ENCODE results near the gene ACOT7.
A peak's percentile ranks its signal among the peaks of the same experiment; 100 is the strongest.

The ACOT7 gene

GRCh38 chr1:6359216-6360116 is 34.1 kb downstream of the ACOT7 start:
- DNase-seq, result peak; percentile 44

DNA sequence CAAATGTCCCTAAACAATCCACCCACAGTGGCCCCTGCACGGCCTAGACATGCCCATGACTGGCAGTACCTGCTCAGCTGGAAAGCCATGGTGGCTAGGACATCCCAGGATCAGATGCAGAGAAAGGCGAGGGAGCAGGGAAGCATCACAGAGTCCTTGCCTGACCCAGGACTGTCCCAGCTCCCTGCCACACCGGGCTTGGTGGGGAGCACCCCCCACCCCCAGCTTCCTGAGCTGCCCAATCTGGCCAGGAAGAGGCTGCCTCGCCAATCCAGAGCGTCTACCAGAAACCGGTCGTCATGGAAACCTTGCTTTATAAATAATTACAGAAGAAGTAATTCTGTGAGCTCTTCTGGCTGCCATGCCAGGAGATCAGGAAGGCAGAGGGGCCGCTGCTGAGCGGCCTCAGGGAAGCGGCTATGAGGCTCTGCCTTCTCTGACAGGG is 34.8 kb downstream of the ACOT7 start:
- no peak for DNase-seq

- no peak for DNase-seq
Measured at GRCh38 chr1:6358144-6358624, 35.4 kb downstream of the ACOT7 start.

DNA sequence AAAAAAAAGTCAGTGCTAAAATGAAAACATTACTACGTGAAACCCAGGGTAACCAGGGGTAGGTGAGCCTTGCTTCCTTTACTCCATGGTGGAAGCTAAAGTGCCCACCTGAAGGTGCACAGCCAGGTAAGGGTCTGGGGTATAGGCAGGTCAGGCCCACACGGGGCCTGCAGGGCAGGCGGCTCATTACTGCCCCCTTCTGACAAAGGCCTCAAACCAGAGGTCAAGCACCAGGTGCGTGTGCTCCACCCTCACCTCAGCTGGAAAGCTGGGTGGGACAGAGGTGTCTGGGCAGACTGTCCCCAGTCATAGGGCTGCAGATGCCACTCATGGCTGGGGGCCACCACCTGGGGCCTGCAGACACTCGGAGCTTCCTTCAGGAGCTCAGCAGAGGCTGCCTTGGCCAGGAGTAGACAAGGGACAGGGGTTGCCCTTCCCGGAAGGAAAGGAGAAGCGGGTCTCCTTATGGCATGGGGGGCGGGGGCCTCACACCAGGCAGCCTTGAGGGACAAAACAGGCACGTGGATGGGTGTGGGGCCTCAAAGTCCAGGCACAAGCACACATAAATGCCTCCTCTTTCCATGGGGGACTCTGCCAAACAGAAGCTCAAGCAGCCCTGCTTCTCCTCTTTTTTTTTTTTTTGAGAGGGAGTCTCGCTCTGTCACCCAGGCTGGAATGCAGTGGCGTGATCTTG is 36.2 kb downstream of the ACOT7 start:
- no peak for DNase-seq

DNA sequence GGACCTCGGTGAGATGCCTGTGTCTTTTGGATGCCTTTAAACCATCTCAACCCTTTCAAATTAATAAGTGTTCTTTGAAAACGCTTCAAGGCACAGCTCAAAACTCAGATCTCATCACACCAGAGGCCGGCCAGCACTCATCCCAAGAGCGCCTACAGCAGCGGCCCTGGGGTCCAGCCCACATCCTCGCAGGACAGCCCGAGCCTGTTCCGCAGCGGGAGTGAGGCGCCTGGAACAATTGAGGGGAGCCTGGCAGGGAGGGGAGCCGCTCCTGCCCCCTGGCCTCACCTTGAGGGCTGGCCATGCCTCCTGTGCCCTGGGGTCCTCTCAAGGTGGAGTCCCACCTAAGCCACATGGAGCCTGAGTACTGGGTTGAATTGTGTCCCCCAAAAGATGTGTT is 37.9 kb downstream of the ACOT7 start:
- no peak for DNase-seq

DNA sequence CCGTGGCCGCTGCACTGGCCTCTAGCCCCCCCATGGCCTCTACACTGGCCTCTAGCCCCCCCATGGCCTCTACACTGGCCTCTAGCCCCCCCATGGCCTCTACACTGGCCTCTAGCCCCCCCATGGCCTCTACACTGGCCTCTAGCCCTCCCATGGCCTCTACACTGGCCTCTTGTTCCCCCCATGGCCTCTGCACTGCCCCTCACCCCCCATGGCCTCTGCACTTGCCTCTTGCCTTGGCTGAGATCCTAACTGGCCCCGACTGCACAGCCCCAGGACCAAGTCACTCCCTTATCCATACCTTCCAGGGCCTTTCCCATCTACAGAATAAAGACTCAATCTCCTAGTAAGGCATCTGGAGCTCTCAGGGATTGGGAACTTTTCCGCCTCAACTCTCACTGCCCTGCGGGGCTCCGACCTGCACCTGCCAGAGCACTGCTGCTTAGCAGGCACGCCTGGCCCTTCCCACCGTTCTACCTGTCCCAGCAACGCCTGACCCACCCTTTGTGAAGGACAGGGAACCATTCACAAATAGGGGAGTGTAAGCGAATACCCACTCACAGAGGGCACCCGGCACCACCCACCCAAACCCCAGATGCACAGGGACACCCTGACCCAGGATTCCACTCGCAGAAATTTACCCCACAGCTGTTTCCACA is 38.8 kb downstream of the ACOT7 start:
- no peak for DNase-seq

- DNase-seq, result no peak
Measured at GRCh38 chr1:6353955-6354658, 39.5 kb downstream of the ACOT7 start.

DNA sequence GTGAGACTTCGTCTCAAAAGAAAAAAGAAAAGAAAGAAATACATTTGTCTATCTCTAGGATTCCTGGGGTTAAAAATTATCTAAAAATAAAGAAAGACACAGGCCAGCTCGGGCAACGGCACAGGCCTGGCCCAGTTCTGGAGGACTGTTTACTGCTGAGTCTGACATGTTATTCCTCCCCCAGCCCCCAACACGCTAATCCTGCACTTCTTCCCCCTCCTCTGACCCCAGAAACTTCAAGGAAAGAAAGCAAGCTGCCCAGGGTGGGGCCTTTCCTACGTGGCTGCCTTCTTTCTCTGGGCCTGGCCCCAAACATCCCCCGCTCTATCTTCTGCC is 40.0 kb downstream of the ACOT7 start:
- no peak for DNase-seq

DNA sequence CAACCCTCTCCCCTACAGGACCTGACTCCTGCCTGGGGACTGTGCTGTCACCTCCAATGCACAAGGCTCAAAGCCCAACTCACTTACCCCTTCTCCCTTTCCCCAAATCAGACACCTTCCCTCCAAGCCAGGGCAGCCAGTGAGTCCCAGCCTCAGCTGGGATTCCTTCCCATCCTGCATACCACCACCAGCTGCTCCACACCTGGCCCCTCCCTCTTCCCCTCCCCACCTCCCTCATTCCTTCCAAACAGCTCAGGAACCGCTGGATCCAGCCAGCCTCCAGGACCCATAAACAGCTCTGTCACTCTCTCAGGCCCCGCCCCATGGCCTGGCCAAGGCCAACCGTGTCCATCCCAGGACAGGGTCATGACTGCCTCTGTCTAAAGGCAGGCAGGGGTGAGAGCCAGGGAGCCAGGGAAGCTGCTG is 41.4 kb downstream of the ACOT7 start:
- DNase-seq, result no peak

GRCh38 chr1:6351480-6352137 is 42.0 kb downstream of the ACOT7 start:
- no peak for DNase-seq

DNA sequence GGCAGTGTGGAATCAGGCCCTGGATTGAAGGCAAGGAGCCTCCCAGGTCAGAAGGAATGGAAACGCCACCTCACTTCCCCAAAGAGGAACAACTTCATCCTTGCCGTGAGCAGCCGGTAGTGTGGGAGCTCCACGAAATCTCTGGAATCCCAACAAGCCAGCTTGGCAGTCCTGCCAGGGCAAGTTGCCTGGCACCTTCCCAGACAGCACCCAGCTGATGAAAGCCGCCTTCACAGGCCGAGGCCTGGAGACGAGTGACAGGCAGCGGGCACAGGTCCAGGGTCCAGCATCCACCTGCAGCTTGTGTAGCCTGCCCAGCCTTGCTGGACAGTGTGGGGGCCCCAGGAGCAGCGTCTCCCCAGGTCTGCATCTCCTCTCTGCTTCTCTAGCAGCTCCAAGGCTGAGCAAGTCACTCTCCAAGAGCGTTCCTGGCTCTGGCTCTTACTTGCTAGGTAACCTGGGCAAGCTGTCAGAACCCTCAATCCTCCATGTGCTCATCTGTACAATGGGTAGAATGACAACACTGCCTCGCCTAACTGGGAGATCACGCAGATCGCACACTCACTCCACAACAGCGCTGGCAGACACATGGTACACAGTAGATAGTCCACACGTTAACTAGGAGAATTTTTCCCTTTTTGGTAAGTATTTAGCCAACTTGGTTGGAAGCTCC is 43.0 kb downstream of the ACOT7 start:
- no peak for DNase-seq

DNA sequence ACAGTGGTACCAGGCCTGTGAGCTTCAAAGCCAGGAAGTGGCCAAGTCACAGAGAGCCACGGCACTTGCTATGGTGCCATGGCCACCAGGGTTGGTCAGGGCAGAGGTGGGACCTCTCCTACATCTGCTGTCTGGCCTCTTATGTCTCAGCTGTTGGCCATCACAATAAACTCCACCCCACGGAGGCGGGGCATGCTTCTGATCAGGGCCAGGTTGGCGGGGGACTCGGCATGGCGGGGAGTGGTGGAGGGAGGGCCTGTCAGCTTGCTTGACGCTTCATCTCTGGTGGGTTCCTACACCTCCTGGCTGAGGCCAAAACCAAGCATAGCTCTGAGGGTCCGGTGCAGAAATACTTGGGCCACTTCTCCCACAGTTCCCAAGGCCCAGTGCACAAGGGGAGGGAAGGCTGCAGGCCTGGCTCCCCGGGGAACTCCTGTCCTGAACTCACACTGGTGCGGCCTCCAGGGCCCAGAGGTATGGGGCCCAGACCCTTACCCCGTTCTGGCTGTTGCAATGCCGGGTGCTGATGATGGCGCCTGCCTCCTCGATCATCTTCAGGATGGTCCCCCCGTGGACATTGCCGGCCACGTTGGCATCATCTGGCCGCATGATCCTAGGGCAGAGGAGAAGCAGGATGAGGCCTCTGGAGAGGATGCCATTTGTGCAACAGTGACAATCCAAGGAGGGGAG is 44.2 kb downstream of the ACOT7 start:
- DNase-seq, result peak; percentile 31

GRCh38 chr1:6348511-6349191 is 44.9 kb downstream of the ACOT7 start:
- peak; percentile 93 for DNase-seq

DNA sequence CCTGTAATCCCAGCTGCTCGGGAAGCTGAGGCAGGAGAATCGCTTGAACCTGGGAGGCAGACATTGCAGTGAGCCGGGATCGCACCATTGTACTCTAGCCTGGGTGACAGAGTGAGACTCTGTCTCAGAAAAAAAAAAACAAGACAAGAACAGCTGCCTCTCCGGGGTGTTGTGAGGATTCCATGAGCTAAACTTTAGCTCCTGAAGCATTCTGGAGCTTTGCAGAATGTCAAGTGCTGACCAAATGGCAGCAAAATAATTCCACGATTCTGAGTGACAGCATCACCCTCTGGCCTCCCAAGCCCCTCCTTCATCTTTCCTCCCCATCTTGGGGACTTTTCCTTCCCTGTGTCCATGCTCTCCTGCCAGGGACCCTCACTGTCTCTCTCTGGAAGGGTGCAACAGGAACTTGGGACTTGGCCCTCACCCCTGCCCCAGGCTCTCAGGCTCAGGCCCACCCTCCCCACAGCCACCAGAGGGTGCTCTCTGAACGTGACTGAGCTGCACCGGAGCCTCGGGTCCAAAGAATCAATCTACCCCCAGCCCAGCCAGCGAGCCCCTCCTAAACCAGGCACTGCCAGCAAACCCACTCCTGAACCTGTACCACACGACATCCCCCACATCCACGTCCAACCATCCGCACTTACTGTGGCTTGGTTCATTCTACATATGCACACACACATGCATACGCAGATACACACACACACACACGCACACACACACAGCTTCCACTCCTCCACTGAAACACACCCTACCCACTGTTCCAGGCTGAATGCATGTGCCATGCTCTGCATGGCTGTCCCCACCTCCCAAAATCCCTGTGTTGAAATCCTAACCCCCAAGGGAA is 45.7 kb downstream of the ACOT7 start:
- DNase-seq, result peak; percentile 80

DNA sequence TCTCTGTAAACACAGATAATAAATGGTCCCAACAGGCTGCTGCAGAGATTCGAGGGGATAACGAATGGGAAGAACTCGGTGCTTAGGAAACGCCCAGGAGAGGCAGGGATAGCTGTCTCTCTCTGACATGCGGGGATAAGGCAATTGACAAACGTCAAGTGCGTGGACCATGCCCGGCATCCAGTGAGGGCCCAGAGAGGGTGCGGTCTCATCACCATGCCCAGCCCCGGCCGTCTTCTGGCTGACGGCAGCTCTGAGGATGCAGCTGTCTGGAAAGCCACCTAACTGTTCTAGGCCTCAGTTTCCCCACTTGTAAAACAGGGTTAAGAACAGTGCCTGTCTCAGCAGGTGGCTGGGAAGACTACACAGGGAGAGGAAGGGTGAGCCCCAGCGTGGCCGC is 48.1 kb downstream of the ACOT7 start:
- no peak for DNase-seq

DNA sequence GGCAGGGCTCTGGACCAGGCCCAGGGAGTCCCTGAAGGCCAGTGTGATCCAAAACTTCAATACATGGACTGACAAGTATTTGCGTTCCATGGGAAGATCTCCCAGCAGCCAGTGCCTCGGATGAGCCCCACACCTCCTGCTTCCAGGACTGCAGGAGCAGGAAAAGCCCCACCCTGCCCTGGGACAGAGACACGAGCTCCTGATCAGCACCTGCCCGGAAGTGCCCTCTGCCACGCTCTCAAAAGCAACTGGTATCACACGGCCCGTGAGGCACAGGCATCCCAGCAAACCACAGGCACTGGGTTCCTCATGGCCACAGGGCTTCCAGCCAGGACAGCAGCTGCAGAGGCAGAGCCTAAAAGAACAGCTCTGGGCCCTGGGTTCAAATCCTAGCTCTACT is 48.6 kb downstream of the ACOT7 start:
- no peak for DNase-seq

GRCh38 chr1:6343506-6344405 is 49.8 kb downstream of the ACOT7 start:
- peak; percentile 90 for DNase-seq

GRCh38 chr1:6342056-6342455 is 51.5 kb downstream of the ACOT7 start:
- DNase-seq, result peak; percentile 87

GRCh38 chr1:6338695-6339094 is 54.9 kb downstream of the ACOT7 start:
- DNase-seq, result no peak

Measured in NCI-H82 (cell line).